Type B pancreatic cell (in vitro differentiated cells): ENCODE measurements around the gene SSR3. TPM values are rescaled to one million over a fixed set of nuclear protein-coding genes. Genes with fewer than 3 reads are reported as not detected.

Source experiments
- DNase-seq: peaks from one replicate; pipeline ENCODE4 v3.0.0; 2021; ENCODE audit warnings: mixed read lengths; ENCODE audit not compliant: unreplicated experiment; ENCODE audit errors: extremely low spot score
- H3K27ac Mint-ChIP-seq: 2 replicates; pipeline ENCODE4 v1.8.0; 2021; ENCODE audit warnings: mild to moderate bottlenecking, mixed read lengths
- H3K27me3 Mint-ChIP-seq: 2 replicates; pipeline ENCODE4 v1.8.0; 2021; ENCODE audit warnings: mixed read lengths
- H3K36me3 Mint-ChIP-seq: 2 replicates; pipeline ENCODE4 v1.8.0; 2021; ENCODE audit warnings: mixed read lengths
- H3K4me1 Mint-ChIP-seq: one replicate; pipeline ENCODE4 v1.8.0; 2021; ENCODE audit warnings: mixed read lengths; ENCODE audit not compliant: unreplicated experiment
- H3K4me3 Mint-ChIP-seq: 2 replicates; pipeline ENCODE4 v1.8.0; 2021; ENCODE audit warnings: mild to moderate bottlenecking, mixed read lengths
- H3K9me3 Mint-ChIP-seq: 2 replicates; pipeline ENCODE4 v1.8.0; 2021; ENCODE audit warnings: mixed read lengths
- total RNA-seq: library from RNA; stranded (reverse); gene quantifications from 2 replicates; pipeline ENCODE4 v1.2.1, GENCODE V29; 2021; ENCODE audit warnings: low replicate concordance
- TF ChIP-seq, protein P1 (sequence below): fragments of 200-600 bp; sonication (generic); conservative IDR thresholded peaks from 2 replicates; pipeline ENCODE4 v1.5.0; 2021; ENCODE audit warnings: antibody characterized with exemption, mild to moderate bottlenecking

Gene SSR3
- total RNA-seq, 1 donor from 2014 or later: 170 TPM

- Mint-ChIP-seq H3K4me1 (peaks cover 4% of the 10 kb centered on the region), H3K27ac (peak overlapping the region; percentile 63), H3K9me3 (no peaks in the 10 kb centered on the region), H3K4me3 (no peak overlapping the region), H3K36me3 (peaks cover 5% of the 10 kb centered on the region), H3K27me3 (peaks cover 4% of the 10 kb centered on the region)
- TF ChIP-seq, protein P1, sequence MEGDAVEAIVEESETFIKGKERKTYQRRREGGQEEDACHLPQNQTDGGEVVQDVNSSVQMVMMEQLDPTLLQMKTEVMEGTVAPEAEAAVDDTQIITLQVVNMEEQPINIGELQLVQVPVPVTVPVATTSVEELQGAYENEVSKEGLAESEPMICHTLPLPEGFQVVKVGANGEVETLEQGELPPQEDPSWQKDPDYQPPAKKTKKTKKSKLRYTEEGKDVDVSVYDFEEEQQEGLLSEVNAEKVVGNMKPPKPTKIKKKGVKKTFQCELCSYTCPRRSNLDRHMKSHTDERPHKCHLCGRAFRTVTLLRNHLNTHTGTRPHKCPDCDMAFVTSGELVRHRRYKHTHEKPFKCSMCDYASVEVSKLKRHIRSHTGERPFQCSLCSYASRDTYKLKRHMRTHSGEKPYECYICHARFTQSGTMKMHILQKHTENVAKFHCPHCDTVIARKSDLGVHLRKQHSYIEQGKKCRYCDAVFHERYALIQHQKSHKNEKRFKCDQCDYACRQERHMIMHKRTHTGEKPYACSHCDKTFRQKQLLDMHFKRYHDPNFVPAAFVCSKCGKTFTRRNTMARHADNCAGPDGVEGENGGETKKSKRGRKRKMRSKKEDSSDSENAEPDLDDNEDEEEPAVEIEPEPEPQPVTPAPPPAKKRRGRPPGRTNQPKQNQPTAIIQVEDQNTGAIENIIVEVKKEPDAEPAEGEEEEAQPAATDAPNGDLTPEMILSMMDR: no peak
- DNase-seq: no peak
These were observed 3.5 kb upstream of the SSR3 start for GRCh38 chr3:156558389-156558788.

- no peak for DNase-seq
- Mint-ChIP-seq H3K9me3 (no peaks in the 10 kb centered on the region), H3K4me3 (peak overlapping the region; percentile 93), H3K27me3 (peaks cover 3% of the 10 kb centered on the region), H3K36me3 (peaks cover 30% of the 10 kb centered on the region), H3K4me1 (peaks cover 30% of the 10 kb centered on the region), H3K27ac (peak overlapping the region; percentile 91)
- TF ChIP-seq, protein P1: no peak
These were observed 439 bp downstream of the SSR3 start for GRCh38 chr3:156554515-156554841.

DNA sequence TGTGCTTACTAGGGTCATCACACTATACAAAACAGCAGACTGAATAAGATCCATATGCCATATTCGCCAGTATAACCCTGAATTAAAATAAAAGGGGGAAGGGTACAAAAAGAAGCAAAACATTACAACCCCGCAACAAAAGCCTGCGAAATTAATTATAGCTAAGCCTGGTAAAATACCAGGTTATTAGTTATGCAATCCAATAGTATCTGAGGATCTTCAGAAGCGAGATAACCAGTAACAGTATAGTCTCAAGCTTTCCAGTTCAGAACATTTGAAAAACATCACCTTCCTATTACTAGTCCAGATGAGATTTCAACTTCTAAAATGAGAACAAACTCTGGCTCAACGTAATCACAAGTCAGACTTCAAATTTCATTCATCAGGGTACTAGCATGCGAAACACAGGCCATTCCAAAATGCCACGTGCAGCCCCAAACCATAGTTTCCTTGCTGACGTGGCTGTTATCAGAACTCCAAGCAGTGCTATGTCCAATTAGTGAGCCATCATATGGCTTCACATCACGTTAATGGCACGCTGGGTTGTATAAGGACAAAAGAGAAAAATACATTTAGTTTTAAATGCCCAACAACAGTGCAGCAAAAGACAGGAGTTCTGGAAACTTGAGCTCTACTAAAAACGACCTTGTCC lies 1.1 kb downstream of the SSR3 start:
- H3K36me3 Mint-ChIP-seq: peaks cover 31% of the 10 kb centered on the region
- TF ChIP-seq, protein P1: no peak
- peaks cover 30% of the 10 kb centered on the region for H3K4me1 Mint-ChIP-seq
- H3K27ac Mint-ChIP-seq: peak overlapping the region; percentile 91
- H3K4me3 Mint-ChIP-seq: peak overlapping the region; percentile 93
- DNase-seq: no peak
- no peaks in the 10 kb centered on the region for H3K9me3 Mint-ChIP-seq
- peaks cover 3% of the 10 kb centered on the region for H3K27me3 Mint-ChIP-seq

DNA sequence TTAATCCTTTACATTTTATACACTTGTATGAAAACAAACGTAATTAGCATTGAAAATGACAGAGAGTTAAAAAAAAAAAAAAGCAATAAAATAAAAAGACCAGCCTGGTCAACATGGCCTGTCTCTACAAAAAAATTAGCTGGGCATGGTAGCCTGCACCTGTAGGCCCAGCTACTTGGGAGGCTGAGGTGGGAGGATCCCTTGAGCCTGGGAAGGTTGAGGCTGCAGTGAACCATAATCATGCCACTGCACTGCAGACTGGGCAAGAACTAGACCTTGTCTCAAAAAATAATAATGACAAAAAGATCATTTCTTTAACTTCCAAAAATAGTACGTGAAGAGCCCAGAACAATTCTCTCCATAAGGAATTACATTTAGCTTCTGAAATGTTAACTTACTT lies 1.9 kb downstream of the SSR3 start:
- peaks cover 30% of the 10 kb centered on the region for H3K4me1 Mint-ChIP-seq
- no peaks in the 10 kb centered on the region for H3K9me3 Mint-ChIP-seq
- peaks cover 3% of the 10 kb centered on the region for H3K27me3 Mint-ChIP-seq
- peak overlapping the region; percentile 93 for H3K4me3 Mint-ChIP-seq
- no peak for DNase-seq
- no peak overlapping the region for H3K27ac Mint-ChIP-seq
- TF ChIP-seq, protein P1: no peak
- peaks cover 37% of the 10 kb centered on the region for H3K36me3 Mint-ChIP-seq

- H3K27me3 Mint-ChIP-seq: peaks cover 3% of the 10 kb centered on the region
- H3K4me3 Mint-ChIP-seq: peak overlapping the region; percentile 66
- TF ChIP-seq, protein P1: no peak
- peaks cover 45% of the 10 kb centered on the region for H3K36me3 Mint-ChIP-seq
- H3K9me3 Mint-ChIP-seq: no peaks in the 10 kb centered on the region
- no peak for DNase-seq
- H3K27ac Mint-ChIP-seq: peak overlapping the region; percentile 18
- peaks cover 30% of the 10 kb centered on the region for H3K4me1 Mint-ChIP-seq
These were observed 3.2 kb downstream of the SSR3 start for GRCh38 chr3:156551746-156552145.
